ENCODE measurements around the gene KIT.

The KIT gene

GRCh38 chr4:54703182-54703581 is 45.4 kb downstream of the KIT start:
- Histone ChIP-seq H3K36me3 (ENCODE audit: control insufficient read depth, insufficient read depth, low read length) (peaks cover 7% of the 10 kb centered on the region; the same call in 1 of the 2 replicates), H3K4me3 (ENCODE audit: low read depth, low read length) (no peak overlapping the region), H3K27me3 (ENCODE audit: control insufficient read depth, insufficient read depth, low read length) (no peaks in the 10 kb centered on the region), H3K9ac (ENCODE audit: low read length) (no peak overlapping the region), H3K4me1 (ENCODE audit: control insufficient read depth, insufficient read depth, low read length) (peaks cover 4% of the 10 kb centered on the region; the same call in 1 of the 2 replicates), H3K27ac (ENCODE audit: low read depth, low read length) (no peak overlapping the region), H3K9me3 (ENCODE audit: control insufficient read depth, insufficient read depth, low read depth, low read length) (no peaks in the 10 kb centered on the region)

- no peaks in the 10 kb centered on the region for H3K9me3 ChIP-seq (ENCODE audit: control insufficient read depth, insufficient read depth, low read depth, low read length)
- H3K4me1 ChIP-seq (ENCODE audit: control insufficient read depth, insufficient read depth, low read length), result no peaks in the 10 kb centered on the region
- H3K9ac ChIP-seq (ENCODE audit: low read length), result no peak overlapping the region
- H3K4me3 ChIP-seq (ENCODE audit: low read depth, low read length), result no peak overlapping the region
- H3K27me3 ChIP-seq (ENCODE audit: control insufficient read depth, insufficient read depth, low read length), result no peaks in the 10 kb centered on the region
- peaks cover 4% of the 10 kb centered on the region; the same call in 1 of the 2 replicates for H3K36me3 ChIP-seq (ENCODE audit: control insufficient read depth, insufficient read depth, low read length)
- H3K27ac ChIP-seq (ENCODE audit: low read depth, low read length), result no peak overlapping the region
Measured at GRCh38 chr4:54707406-54707805, 49.6 kb downstream of the KIT start.

- no peak overlapping the region for H3K27ac ChIP-seq (ENCODE audit: low read depth, low read length)
- no peaks in the 10 kb centered on the region for H3K9me3 ChIP-seq (ENCODE audit: control insufficient read depth, insufficient read depth, low read depth, low read length)
- no peak overlapping the region for H3K4me3 ChIP-seq (ENCODE audit: low read depth, low read length)
- H3K27me3 ChIP-seq (ENCODE audit: control insufficient read depth, insufficient read depth, low read length), result no peaks in the 10 kb centered on the region
- peaks cover 4% of the 10 kb centered on the region; the same call in 1 of the 2 replicates for H3K36me3 ChIP-seq (ENCODE audit: control insufficient read depth, insufficient read depth, low read length)
- no peak overlapping the region for H3K9ac ChIP-seq (ENCODE audit: low read length)
- H3K4me1 ChIP-seq (ENCODE audit: control insufficient read depth, insufficient read depth, low read length), result no peaks in the 10 kb centered on the region
Measured at GRCh38 chr4:54708339-54709279, 50.9 kb downstream of the KIT start.

- H3K4me3 ChIP-seq (ENCODE audit: low read depth, low read length), result no peak overlapping the region
- H3K27ac ChIP-seq (ENCODE audit: low read depth, low read length), result no peak overlapping the region
- no peaks in the 10 kb centered on the region for H3K9me3 ChIP-seq (ENCODE audit: control insufficient read depth, insufficient read depth, low read depth, low read length)
- no peaks in the 10 kb centered on the region for H3K27me3 ChIP-seq (ENCODE audit: control insufficient read depth, insufficient read depth, low read length)
- H3K4me1 ChIP-seq (ENCODE audit: control insufficient read depth, insufficient read depth, low read length), result no peaks in the 10 kb centered on the region
- H3K36me3 ChIP-seq (ENCODE audit: control insufficient read depth, insufficient read depth, low read length), result peaks cover 4% of the 10 kb centered on the region; the same call in 1 of the 2 replicates
- H3K9ac ChIP-seq (ENCODE audit: low read length), result no peak overlapping the region
Measured at GRCh38 chr4:54709400-54709799, 51.6 kb downstream of the KIT start.

GRCh38 chr4:54712206-54712605 is 54.4 kb downstream of the KIT start:
- Histone ChIP-seq H3K4me1 (ENCODE audit: control insufficient read depth, insufficient read depth, low read length) (no peaks in the 10 kb centered on the region), H3K27ac (ENCODE audit: low read depth, low read length) (no peak overlapping the region), H3K9ac (ENCODE audit: low read length) (no peak overlapping the region), H3K36me3 (ENCODE audit: control insufficient read depth, insufficient read depth, low read length) (peaks cover 4% of the 10 kb centered on the region; the same call in 1 of the 2 replicates), H3K4me3 (ENCODE audit: low read depth, low read length) (no peak overlapping the region), H3K27me3 (ENCODE audit: control insufficient read depth, insufficient read depth, low read length) (no peaks in the 10 kb centered on the region), H3K9me3 (ENCODE audit: control insufficient read depth, insufficient read depth, low read depth, low read length) (no peaks in the 10 kb centered on the region)

- H3K27me3 ChIP-seq (ENCODE audit: control insufficient read depth, insufficient read depth, low read length), result no peaks in the 10 kb centered on the region
- H3K27ac ChIP-seq (ENCODE audit: low read depth, low read length), result no peak overlapping the region
- H3K4me1 ChIP-seq (ENCODE audit: control insufficient read depth, insufficient read depth, low read length), result no peaks in the 10 kb centered on the region
- no peaks in the 10 kb centered on the region for H3K36me3 ChIP-seq (ENCODE audit: control insufficient read depth, insufficient read depth, low read length)
- no peak overlapping the region for H3K9ac ChIP-seq (ENCODE audit: low read length)
- H3K9me3 ChIP-seq (ENCODE audit: control insufficient read depth, insufficient read depth, low read depth, low read length), result no peaks in the 10 kb centered on the region
- no peak overlapping the region for H3K4me3 ChIP-seq (ENCODE audit: low read depth, low read length)
Measured at GRCh38 chr4:54714631-54715030, 56.9 kb downstream of the KIT start.

- no peak overlapping the region for H3K27ac ChIP-seq (ENCODE audit: low read depth, low read length)
- H3K9me3 ChIP-seq (ENCODE audit: control insufficient read depth, insufficient read depth, low read depth, low read length), result no peaks in the 10 kb centered on the region
- no peak overlapping the region for H3K9ac ChIP-seq (ENCODE audit: low read length)
- no peaks in the 10 kb centered on the region for H3K27me3 ChIP-seq (ENCODE audit: control insufficient read depth, insufficient read depth, low read length)
- H3K4me1 ChIP-seq (ENCODE audit: control insufficient read depth, insufficient read depth, low read length), result no peaks in the 10 kb centered on the region
- H3K36me3 ChIP-seq (ENCODE audit: control insufficient read depth, insufficient read depth, low read length), result no peaks in the 10 kb centered on the region
- no peak overlapping the region for H3K4me3 ChIP-seq (ENCODE audit: low read depth, low read length)
Measured at GRCh38 chr4:54716478-54717065, 58.8 kb downstream of the KIT start.

- no peaks in the 10 kb centered on the region for H3K27me3 ChIP-seq (ENCODE audit: control insufficient read depth, insufficient read depth, low read length)
- H3K36me3 ChIP-seq (ENCODE audit: control insufficient read depth, insufficient read depth, low read length), result no peaks in the 10 kb centered on the region
- H3K4me1 ChIP-seq (ENCODE audit: control insufficient read depth, insufficient read depth, low read length), result no peaks in the 10 kb centered on the region
- H3K4me3 ChIP-seq (ENCODE audit: low read depth, low read length), result no peak overlapping the region
- no peak overlapping the region for H3K9ac ChIP-seq (ENCODE audit: low read length)
- H3K9me3 ChIP-seq (ENCODE audit: control insufficient read depth, insufficient read depth, low read depth, low read length), result no peaks in the 10 kb centered on the region
- no peak overlapping the region for H3K27ac ChIP-seq (ENCODE audit: low read depth, low read length)
Measured at GRCh38 chr4:54717694-54718093, 59.9 kb downstream of the KIT start.

- H3K9me3 ChIP-seq (ENCODE audit: control insufficient read depth, insufficient read depth, low read depth, low read length), result no peaks in the 10 kb centered on the region
- H3K4me1 ChIP-seq (ENCODE audit: control insufficient read depth, insufficient read depth, low read length), result no peaks in the 10 kb centered on the region
- no peak overlapping the region for H3K27ac ChIP-seq (ENCODE audit: low read depth, low read length)
- H3K9ac ChIP-seq (ENCODE audit: low read length), result no peak overlapping the region
- no peaks in the 10 kb centered on the region for H3K27me3 ChIP-seq (ENCODE audit: control insufficient read depth, insufficient read depth, low read length)
- H3K4me3 ChIP-seq (ENCODE audit: low read depth, low read length), result no peak overlapping the region
- H3K36me3 ChIP-seq (ENCODE audit: control insufficient read depth, insufficient read depth, low read length), result no peaks in the 10 kb centered on the region
Measured at GRCh38 chr4:54719378-54719777, 61.6 kb downstream of the KIT start.

GRCh38 chr4:54723220-54723619 is 65.5 kb downstream of the KIT start:
- H3K4me1 ChIP-seq (ENCODE audit: control insufficient read depth, insufficient read depth, low read length), result peaks cover 8% of the 10 kb centered on the region; the same call in 1 of the 2 replicates
- no peak overlapping the region for H3K27ac ChIP-seq (ENCODE audit: low read depth, low read length)
- H3K9ac ChIP-seq (ENCODE audit: low read length), result no peak overlapping the region
- no peaks in the 10 kb centered on the region for H3K27me3 ChIP-seq (ENCODE audit: control insufficient read depth, insufficient read depth, low read length)
- peaks cover 4% of the 10 kb centered on the region; the same call in 1 of the 2 replicates for H3K36me3 ChIP-seq (ENCODE audit: control insufficient read depth, insufficient read depth, low read length)
- H3K9me3 ChIP-seq (ENCODE audit: control insufficient read depth, insufficient read depth, low read depth, low read length), result no peaks in the 10 kb centered on the region
- H3K4me3 ChIP-seq (ENCODE audit: low read depth, low read length), result no peak overlapping the region

- no peak overlapping the region for H3K27ac ChIP-seq (ENCODE audit: low read depth, low read length)
- H3K36me3 ChIP-seq (ENCODE audit: control insufficient read depth, insufficient read depth, low read length), result peaks cover 4% of the 10 kb centered on the region; the same call in 1 of the 2 replicates
- H3K4me3 ChIP-seq (ENCODE audit: low read depth, low read length), result no peak overlapping the region
- H3K9me3 ChIP-seq (ENCODE audit: control insufficient read depth, insufficient read depth, low read depth, low read length), result no peaks in the 10 kb centered on the region
- peaks cover 8% of the 10 kb centered on the region; the same call in 1 of the 2 replicates for H3K4me1 ChIP-seq (ENCODE audit: control insufficient read depth, insufficient read depth, low read length)
- no peaks in the 10 kb centered on the region for H3K27me3 ChIP-seq (ENCODE audit: control insufficient read depth, insufficient read depth, low read length)
- no peak overlapping the region for H3K9ac ChIP-seq (ENCODE audit: low read length)
Measured at GRCh38 chr4:54723820-54724219, 66.1 kb downstream of the KIT start.

All from HUES6 (cell line).